Endodermal cell (in vitro differentiated cells): ENCODE measurements around the gene ARID1A. TPM values are rescaled to one million over a fixed set of nuclear protein-coding genes. Genes with fewer than 3 reads are reported as not detected.

ENCODE experiments used
- DNase-seq: peaks from one replicate; pipeline ENCODE4 v3.0.0-alpha.2; 2017
- H3K27ac ChIP-seq: 2 replicates; pipeline ENCODE4 v1.5.1; 2013; ENCODE audit warnings: mild to moderate bottlenecking, low read depth, low read length, moderate library complexity
- H3K27me3 ChIP-seq: 2 replicates; pipeline ENCODE4 v1.6.1; 2013; ENCODE audit warnings: mild to moderate bottlenecking, low read length, moderate library complexity; ENCODE audit not compliant: insufficient read depth, control insufficient read depth, poor library complexity, severe bottlenecking
- H3K36me3 ChIP-seq: 2 replicates; pipeline ENCODE4 v1.7.0; 2013; ENCODE audit warnings: mild to moderate bottlenecking, low read length, moderate library complexity; ENCODE audit not compliant: control insufficient read depth, insufficient read depth
- H3K4me1 ChIP-seq: one replicate; pipeline ENCODE4 v1.7.0; 2013; ENCODE audit warnings: low read length; ENCODE audit not compliant: control insufficient read depth, insufficient read depth
- H3K4me3 ChIP-seq: 2 replicates; pipeline ENCODE4 v1.5.1; 2013; ENCODE audit warnings: mild to moderate bottlenecking, low read length, moderate library complexity
- H3K9ac ChIP-seq: 2 replicates; pipeline ENCODE4 v1.6.1; 2013; ENCODE audit warnings: mild to moderate bottlenecking, low read length, moderate library complexity; ENCODE audit not compliant: poor library complexity, severe bottlenecking; ENCODE audit errors: extremely low read depth
- H3K9me3 ChIP-seq: 2 replicates; pipeline ENCODE4 v1.6.1; 2013; ENCODE audit warnings: mild to moderate bottlenecking, low read length, moderate library complexity; ENCODE audit not compliant: control insufficient read depth
- H3K27ac Mint-ChIP-seq: 2 replicates; pipeline ENCODE4 v1.8.0; 2020; ENCODE audit warnings: mixed read lengths
- H3K27me3 Mint-ChIP-seq: 2 replicates; pipeline ENCODE4 v1.8.0; 2021; ENCODE audit warnings: mild to moderate bottlenecking, mixed read lengths; ENCODE audit not compliant: insufficient read depth
- H3K36me3 Mint-ChIP-seq: 2 replicates; pipeline ENCODE4 v1.8.0; 2020; ENCODE audit warnings: low read depth, mixed read lengths
- H3K4me1 Mint-ChIP-seq: 2 replicates; pipeline ENCODE4 v1.8.0; 2020; ENCODE audit warnings: mixed read lengths
- H3K4me3 Mint-ChIP-seq: 2 replicates; pipeline ENCODE4 v1.8.0; 2020; ENCODE audit warnings: mild to moderate bottlenecking, moderate library complexity, mixed read lengths
- H3K9me3 Mint-ChIP-seq: 2 replicates; pipeline ENCODE4 v1.8.0; 2020; ENCODE audit warnings: mild to moderate bottlenecking, mixed read lengths
- CTCF ChIP-seq: fragments of 200-600 bp; sonication (generic); conservative IDR thresholded peaks from 2 replicates; pipeline ENCODE4 v1.5.0; 2021; ENCODE audit warnings: antibody characterized with exemption, mild to moderate bottlenecking
- WGBS, 2 experiments: methylation state at CpG; one replicate each; pipeline versions ENCODE4 v1.1.5 to v1.1.7; 2013; ENCODE audit warnings: missing lambda C conversion rate in 2 of 2, mixed read lengths in 1 of 2; ENCODE audit not compliant: insufficient coverage in 1 of 2, insufficient read length in 1 of 2; 5-methylcytosine and 5-hydroxymethylcytosine counted together
- total RNA-seq, 2 donors: library from RNA; stranded (reverse); fragmentation: NEBNext Ultra II Directional in 1 of 2; extraction: Animal tissue kit (Norgen Biotek cat#: 25700) in 1 of 2; gene quantifications; 2 replicates in 1 of 2; 3 replicates in 1 of 2; pipeline ENCODE4 v1.2.1, GENCODE V29; 2021

Gene ARID1A
- total RNA-seq, 2 donors from 2014 or later: 118 to 128 TPM

GRCh38 chr1:26717017-26717491 lies 21.2 kb downstream of the ARID1A start:
- Histone ChIP-seq H3K9ac (no peak overlapping the region), H3K9me3 (no peaks in the 10 kb centered on the region), H3K4me1 (peaks cover 11% of the 10 kb centered on the region), H3K27ac (no peak overlapping the region), H3K27me3 (no peaks in the 10 kb centered on the region), H3K36me3 (peaks cover 38% of the 10 kb centered on the region), H3K4me3 (peak overlapping the region; percentile 1)
- WGBS, 2 experiments: 82% methylated on average over 2 of the region's 2 CpGs; no CpG with 5 or more reads in 1 of the 2 experiments
- DNase-seq: no peak
- Mint-ChIP-seq H3K36me3 (peaks cover 48% of the 10 kb centered on the region), H3K4me1 (peaks cover 71% of the 10 kb centered on the region), H3K27me3 (no peaks in the 10 kb centered on the region), H3K27ac (peak overlapping the region; percentile 42), H3K4me3 (no peak overlapping the region), H3K9me3 (no peaks in the 10 kb centered on the region)
- TF ChIP-seq CTCF: no peak

- Histone ChIP-seq H3K36me3 (peaks cover 20% of the 10 kb centered on the region), H3K4me1 (peaks cover 22% of the 10 kb centered on the region), H3K9me3 (no peaks in the 10 kb centered on the region), H3K9ac (no peak overlapping the region), H3K27me3 (no peaks in the 10 kb centered on the region), H3K27ac (no peak overlapping the region), H3K4me3 (no peak overlapping the region)
- no peaks in the 10 kb centered on the region for H3K27me3 Mint-ChIP-seq
- H3K36me3 Mint-ChIP-seq: peaks cover 29% of the 10 kb centered on the region
- no peak for TF ChIP-seq CTCF
- no peaks in the 10 kb centered on the region for H3K9me3 Mint-ChIP-seq
- no peak for DNase-seq
- no peak overlapping the region for H3K4me3 Mint-ChIP-seq
- peaks cover 81% of the 10 kb centered on the region for H3K4me1 Mint-ChIP-seq
- WGBS, 2 experiments: 89 to 95% methylated on average over 3 of the region's 3 CpGs
- H3K27ac Mint-ChIP-seq: no peak overlapping the region
Observed at GRCh38 chr1:26719205-26719604, 23.4 kb downstream of the ARID1A start.

GRCh38 chr1:26721669-26722355 lies 26.0 kb downstream of the ARID1A start:
- 90 to 96% methylated on average over 2 of the region's 2 CpGs for WGBS, 2 experiments
- no peak for DNase-seq
- H3K9ac ChIP-seq: no peak overlapping the region
- Mint-ChIP-seq H3K4me1 (peaks cover 75% of the 10 kb centered on the region), H3K4me3 (no peak overlapping the region), H3K36me3 (peaks cover 21% of the 10 kb centered on the region), H3K27ac (peak overlapping the region; percentile 3), H3K9me3 (no peaks in the 10 kb centered on the region), H3K27me3 (no peaks in the 10 kb centered on the region)
- peaks cover 33% of the 10 kb centered on the region for H3K4me1 ChIP-seq
- TF ChIP-seq CTCF: no peak
- H3K27me3 ChIP-seq: no peaks in the 10 kb centered on the region
- no peak overlapping the region for H3K27ac ChIP-seq
- no peak overlapping the region for H3K4me3 ChIP-seq
- H3K36me3 ChIP-seq: peaks cover 16% of the 10 kb centered on the region
- H3K9me3 ChIP-seq: no peaks in the 10 kb centered on the region
